ELR (cell line): ENCODE data around the gene MTA1.

Source experiments
- DNase-seq: peaks from one replicate; pipeline ENCODE4 v3.0.0-alpha.2; 2015; ENCODE audit warnings: low read depth

The MTA1 gene

DNA sequence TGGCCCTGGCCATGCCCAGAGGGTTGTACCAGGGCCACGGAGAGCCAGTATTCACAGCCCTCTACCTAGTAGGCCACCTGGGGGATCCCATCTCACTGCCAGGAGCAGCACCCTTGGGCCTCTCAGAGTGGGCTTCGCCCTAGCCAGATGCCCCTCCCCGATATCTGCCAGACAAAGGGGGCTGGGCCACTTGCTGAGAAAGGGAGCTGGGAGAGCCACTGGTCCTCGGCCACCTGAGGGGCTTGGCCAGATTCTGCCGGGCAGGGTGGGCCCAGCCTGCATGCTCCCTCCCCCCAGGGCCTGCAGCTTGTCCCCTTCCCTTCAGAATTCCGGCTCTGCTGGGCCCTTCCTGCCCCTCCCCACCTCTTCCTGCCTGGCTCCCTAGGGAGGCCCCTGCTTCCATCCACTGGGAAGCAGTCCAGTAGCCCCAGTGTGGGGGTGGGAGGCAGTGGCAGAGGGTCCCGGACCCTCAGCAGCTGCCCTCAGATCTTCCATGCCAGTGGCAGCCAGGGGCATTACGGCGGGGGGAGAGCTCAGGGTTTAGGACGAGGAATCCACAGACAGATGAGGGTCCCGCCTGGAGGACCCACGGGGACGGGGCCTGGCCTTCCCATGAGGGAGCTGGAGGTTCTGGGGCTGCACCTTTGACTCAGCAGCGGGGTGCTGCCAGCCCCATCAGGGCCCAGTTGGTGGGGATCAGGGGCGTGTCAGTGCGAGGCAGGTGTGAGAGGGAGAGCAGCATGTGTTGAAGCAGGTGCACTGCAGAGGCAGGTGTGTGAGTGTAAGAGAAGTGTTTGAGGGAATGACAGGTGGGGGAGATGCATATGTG lies 57.4 kb downstream of the MTA1 start:
- no peak for DNase-seq

DNA sequence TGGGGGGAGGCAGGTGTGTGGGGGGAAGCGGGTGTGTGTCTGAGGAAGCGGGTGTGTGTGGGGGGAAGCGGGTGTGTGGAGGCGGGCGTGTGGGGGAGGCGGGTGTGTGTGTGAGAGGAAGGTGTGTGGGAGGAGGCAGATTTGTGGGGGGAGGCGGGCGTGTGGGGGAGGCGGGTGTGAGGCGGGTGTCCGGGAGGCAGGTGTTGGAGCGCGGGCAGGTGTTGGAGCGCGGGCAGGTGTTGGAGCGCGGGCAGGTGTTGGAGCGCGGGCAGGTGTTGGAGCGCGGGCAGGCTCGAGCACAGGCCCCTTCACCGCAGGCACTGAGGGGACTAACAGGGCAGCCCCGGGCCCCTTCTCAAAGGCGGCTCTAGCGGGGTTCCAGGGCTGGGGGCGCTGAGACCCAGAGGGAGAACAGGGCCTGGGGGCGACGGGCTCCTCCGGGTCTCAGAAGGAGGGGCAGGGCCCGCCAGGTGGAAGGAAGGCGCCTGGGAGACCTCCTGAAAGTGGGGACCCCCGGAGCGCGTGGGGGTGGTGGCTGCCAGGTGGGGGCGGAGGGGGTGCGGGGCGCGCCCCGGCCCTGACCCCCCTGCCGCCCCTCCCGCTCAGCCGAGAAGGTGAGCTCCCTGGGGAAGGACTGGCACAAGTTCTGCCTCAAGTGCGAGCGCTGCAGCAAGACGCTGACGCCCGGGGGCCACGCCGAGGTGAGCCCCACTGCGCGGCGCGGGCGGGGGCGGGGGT lies 58.2 kb downstream of the MTA1 start:
- DNase-seq = no peak

DNA sequence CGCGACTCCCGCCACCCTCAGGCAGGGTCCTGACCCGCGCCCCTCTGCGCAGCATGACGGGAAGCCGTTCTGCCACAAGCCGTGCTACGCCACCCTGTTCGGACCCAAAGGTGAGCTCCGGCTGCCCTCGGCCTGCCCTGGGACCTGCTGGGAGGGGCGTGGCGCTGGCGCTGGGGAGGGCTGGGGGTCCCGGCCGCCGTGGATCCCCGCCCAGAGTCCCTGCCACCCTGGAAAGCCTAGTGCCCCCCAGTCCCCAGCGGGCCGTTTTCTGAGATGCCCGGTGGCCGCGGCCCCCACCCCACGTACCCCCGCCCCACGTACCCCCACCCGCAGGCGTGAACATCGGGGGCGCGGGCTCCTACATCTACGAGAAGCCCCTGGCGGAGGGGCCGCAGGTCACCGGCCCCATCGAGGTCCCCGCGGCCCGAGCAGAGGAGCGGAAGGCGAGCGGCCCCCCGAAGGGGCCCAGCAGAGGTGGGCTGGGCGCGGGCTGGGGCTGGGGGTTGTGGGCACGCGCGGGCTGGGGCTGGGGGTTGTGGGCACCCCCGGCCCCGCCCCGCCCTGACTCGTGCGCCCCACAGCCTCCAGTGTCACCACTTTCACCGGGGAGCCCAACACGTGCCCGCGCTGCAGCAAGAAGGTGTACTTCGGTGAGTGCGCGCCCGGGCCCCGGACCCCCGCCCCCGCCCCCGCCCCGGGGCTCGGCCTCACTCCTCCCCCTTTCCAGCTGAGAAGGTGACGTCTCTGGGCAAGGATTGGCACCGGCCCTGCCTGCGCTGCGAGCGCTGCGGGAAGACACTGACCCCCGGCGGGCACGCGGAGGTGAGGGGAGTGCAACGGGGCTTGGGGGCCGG lies 59.0 kb downstream of the MTA1 start:
- DNase-seq = no peak

DNA sequence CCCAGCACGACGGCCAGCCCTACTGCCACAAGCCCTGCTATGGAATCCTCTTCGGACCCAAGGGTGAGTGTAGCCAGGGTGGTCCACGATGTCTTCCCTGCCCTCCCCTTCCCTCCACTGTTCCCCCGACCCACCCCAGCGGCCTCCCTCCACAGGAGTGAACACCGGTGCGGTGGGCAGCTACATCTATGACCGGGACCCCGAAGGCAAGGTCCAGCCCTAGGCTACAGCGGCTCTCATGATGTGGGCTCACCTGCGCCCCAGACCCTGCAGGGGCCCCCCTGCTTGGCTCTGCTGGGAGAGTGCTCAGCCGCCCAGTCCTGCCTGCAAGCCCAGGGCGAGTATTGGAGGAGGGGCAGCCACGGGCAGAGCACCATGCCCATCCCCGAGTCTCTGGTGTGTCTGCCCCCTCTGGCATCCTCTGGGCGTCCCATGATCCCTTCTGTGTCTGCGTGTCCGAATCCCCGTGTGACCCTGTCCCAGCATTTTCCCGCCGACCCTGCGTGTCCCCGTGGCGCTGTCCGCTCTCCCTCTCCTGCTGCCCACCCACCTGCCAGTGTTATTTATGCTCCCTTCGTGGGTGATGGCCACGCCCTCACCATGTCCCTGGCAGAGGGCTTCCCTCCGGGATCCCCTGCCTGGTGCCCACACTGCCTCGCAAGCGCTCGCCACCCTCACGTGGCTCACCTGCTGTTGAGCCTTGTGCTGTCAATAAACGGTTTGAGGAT lies 60.0 kb downstream of the MTA1 start:
- no peak for DNase-seq

DNA sequence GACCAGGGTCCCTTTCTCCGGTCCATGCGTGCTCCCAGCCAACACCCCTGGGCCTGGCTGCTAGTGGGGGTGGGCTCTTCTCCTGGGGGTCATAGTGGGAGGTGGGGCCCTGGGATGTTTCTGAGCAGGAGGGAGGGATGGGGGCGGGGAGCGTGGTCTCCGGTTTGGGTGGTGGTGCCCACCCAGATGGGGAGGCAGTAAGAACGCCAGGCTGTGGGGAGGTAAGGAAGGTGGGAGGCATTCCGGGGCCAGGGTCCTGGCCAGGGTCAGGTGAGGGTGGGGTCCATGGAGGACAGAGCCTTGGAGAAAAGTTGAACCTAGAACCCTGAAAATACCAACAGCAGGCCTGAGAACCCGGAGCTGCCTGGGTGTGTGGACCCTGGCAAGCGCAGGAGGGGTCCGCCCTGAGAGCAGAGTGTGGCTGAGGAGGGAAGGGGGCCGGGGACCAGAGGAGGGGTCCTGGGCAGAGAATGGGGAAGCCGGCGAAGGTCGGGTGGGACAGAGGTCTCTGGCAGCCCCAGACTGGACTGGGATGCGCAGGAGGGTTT lies 60.6 kb downstream of the MTA1 start:
- DNase-seq = no peak

DNA sequence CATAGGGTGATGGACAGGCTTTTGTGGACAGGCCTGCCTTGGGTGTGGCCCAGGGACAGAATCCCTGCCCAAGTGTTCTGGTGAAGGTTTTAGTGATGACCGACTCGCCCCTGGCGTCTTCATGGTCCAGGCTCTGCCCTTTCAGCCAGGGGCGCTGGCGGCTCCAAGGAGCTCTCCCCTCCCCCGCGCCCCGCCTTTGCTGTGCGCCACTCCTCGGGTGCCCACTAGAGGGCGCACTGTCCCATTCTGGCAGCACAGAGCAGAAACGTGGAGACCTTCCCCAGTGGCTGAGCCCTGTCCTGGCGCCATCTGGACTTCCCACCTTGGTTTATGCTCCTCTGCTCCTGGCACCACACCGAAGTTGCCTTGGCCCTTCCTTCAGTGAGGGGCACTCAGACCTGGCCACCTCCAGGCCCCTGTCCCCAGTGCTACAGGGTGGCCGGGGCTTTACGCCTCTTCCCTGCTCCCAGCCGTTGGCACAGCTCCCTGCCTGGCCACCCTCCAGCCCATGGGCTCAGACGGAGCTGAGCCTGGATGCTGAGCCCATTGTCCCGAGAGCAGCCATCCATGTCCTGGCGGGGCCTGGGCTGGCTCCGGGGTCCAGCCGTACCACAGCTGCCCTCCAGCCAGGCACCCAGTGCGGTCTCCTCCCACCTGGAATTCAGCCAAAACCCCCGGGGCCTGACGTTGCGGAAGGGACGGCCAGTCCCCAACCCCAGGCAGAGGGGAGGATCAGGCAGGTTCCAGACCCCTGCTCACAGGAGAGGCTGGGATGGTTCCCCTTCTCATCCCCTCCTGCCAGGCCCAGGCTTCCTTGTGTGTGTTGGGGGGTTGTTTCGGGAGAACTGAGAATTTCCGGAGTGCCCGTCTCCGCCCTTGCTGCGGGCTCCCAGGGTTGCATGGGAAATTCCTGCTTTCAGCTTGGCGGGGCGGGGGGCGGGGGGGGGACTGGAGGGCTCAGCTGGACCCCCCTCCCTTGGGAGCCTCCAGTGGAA lies 61.5 kb downstream of the MTA1 start:
- peak; percentile 89 for DNase-seq

DNA sequence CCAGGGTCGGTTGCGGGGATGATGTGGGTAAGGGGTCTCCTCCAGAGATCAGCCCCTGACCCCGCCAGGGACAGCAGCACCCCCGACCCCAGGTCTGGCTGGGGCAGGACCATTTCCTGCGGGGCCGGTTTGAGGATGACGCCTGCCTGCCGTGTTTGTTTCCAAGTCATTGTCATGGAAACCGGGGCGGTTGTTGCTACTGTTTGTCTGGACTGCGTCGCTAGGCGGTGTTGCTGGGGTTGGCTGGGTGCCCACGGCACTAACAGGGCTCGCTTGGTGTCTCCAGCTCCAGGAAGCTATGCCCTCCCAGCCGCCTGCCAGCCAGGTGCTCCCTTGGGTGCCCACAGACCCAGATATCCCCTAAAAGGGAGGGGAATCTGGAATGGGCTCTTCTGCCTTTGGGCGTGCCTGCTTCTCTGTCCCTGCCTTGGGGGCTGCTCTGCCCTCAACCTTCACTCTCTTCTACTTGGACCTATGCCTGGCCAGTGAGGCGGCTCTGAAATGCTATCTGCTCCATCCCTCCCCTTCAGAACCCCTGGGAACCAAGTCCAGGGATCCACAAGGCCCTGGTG lies 62.3 kb downstream of the MTA1 start:
- DNase-seq = peak; percentile 99

DNA sequence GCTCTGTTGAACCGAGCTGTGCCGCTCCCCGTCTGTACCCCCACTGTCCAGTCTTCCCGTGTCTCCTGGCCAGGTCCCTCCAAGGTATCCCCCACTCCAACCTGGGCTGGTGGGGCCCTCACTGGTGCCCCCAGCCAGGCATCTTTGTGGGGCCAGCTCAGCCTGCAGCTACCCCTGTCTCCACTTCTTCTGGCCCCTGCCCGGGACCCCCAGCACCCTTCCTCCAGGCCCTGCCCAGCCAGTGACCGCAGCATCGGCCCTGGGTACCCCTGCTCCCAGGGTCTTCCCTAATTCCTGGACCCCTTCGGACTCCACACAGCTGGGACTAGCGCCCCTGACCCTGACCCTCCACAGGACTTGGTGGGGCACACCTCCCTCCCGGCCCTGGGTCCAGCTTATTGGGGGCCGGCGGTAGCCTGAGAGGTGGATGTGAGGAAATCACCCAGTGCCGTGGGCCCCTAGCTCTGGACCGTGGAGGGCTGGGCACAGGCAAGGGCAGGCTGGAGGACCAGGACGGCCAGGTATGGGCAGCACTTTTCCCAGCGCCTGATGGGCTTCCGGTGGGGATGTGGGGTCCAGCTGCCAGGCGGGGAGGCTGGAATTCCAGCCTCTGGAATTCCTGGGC lies 63.0 kb downstream of the MTA1 start:
- no peak for DNase-seq

DNA sequence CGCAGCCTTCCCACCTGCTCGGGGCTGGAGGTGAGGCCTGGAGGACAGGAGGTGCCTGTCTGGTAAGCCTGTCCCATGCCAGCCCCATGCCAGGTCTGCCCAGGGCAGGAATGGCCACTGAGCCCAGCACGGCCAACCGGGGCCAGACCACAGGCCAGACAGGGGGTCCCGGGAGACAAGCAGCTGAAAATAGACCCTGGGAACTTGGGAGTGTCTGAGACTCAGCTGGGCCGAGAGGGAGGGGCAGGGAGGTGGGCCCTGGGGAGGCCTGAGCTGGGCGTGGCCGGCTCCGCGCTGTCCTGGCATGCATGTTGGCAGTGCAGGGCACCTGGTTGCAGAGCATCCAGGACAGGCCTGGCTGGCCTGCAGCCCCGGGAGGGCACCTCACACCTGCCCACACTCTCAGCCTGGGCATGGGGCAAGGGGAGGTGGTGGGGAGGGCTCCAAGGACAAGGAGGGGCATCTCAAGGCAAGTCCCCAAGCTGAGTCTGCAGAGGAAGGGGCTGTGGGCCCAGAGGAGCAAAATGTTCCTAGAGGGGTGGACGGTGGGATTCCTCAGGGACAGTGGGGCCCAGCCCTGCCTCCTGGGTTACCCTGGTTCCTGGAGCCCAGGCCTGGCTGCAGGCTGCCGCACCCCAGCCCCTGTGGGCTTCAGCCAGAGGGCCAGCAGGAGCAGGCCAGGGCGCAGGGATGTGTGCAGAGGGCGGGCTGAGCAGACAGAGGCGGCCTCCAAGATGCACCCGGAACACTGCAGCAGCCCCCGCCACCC lies 63.9 kb downstream of the MTA1 start:
- no peak for DNase-seq

DNA sequence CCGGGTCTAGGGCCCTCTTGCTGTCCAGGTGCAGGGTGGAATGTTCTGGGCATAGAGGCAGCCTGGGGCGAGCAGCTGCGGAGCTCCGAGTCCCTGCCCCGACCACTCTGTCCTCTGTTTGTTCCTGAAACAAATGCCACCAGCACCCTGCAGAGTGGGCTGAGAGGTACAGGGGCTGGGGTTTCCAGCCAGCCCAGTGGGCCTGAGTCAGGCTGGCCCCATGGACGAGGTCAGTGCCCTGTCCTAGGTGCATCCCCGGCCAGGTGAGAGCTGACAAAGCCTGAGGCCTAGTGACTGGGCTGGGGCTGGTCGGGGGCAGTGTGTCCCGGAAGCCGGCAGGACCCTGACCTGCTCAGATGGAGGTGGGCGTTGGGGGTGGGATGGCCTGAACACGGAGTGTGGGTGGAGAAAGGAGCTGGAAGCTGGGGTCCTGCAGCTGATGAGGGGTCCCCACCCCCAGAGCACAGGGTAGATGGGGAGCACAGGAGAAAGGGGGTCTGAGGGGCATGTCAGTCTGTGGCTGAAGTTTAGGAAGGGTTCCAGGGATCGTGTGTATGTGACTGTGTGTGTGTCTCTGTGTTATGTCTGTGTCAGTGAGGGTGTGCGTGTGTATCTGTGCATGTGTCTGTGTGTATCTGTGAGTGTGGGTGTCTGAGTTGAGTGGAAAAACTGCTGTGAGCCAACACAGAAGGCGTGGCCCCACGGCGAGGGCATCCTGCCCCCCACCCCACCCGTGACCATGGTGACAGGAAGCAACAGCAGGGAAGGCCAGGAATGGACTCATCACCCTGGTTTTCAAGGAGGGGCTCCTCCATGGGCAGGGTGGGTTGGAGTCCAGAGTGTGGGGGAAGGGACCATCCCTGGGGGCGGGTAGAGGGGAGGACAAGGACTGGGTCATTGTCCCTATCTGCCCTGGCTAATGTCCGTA lies 64.7 kb downstream of the MTA1 start:
- peak; percentile 24 for DNase-seq

DNA sequence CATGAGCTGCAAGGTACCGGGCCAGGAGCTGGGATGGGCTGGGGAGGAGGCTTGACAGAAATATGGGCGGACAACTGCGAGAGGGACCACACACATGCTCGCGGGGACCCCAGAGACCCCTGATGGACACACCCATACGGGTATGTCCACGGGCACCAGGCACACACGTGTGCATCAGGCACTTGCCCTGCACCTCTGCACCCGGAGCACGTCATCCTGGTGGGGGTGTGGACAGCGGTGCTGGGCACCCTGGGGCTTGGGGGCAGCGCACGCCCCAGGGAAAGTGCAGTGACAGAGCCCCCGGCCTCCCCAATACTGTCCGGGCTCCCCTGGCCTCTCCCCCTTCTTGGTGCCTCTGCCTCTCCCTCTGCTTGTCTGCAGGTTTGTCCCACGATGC lies 65.4 kb downstream of the MTA1 start:
- no peak for DNase-seq

DNA sequence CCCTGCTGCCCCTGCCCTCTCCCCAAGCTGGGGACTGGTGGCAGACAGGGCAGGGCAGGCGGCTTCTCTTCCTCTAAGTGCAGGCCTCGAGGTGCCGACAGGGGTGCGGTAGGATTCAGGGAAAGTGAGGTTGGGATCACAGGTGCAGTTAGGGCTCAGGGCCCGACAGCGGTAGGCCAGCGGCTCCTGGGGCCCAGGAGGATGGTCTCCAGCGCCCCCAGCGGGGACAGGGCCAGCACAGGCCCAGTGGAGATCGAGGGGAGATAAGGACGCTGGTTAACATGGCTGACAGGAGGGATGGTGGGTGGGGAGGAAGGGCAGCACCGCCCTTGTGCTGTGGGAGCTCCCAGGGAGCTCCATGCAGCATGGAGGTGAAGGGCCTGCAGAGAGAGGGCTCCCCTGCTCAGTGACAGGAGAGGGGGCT lies 66.1 kb downstream of the MTA1 start:
- peak; percentile 46 for DNase-seq

DNA sequence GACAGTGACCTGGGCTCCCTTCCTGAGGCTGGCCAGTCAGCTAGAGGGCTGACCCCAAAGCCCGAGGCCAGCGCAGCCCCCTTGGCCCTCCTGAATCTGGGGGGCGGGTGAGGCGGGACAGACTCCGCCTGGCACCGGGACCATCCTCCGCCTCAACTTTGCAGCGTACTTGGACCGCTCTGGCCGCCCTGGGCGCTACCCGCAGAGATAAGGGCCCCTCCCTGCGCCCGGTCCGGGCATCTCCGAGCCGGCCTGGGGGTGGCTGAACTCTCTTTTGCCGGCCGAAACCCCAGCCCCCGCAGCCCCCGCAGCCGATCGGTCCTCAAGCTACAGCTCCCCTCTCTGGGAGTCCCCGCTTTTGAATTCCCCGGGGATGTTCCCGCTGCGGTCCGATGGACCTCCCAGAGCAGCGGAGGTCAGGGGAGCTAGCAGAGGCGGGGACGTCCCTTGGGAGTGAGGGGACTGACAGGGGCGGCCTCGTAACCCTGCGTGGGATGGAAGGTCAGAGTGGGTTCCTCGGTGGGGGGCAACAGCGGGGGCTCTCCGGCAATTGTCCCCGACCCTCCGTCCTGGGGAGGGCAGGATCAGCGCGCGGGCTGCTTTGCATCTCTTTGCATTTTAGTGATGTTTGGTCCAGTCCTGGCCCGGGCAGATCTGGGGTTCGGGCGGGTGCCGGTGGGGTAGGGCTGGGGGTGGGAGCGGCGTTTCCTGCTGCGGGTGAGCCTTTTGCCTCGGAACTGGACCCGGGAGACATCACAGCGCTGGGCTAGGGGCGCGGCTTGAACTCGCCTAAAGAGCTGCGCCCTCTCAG lies 66.7 kb downstream of the MTA1 start, which contains the start of gene CRIP1:
CRIP1 (plus strand) TSS at position 724 of the 811 bp plus-strand sequence. CDS start 374 bp downstream, outside the sequence.
- DNase-seq = no peak

DNA sequence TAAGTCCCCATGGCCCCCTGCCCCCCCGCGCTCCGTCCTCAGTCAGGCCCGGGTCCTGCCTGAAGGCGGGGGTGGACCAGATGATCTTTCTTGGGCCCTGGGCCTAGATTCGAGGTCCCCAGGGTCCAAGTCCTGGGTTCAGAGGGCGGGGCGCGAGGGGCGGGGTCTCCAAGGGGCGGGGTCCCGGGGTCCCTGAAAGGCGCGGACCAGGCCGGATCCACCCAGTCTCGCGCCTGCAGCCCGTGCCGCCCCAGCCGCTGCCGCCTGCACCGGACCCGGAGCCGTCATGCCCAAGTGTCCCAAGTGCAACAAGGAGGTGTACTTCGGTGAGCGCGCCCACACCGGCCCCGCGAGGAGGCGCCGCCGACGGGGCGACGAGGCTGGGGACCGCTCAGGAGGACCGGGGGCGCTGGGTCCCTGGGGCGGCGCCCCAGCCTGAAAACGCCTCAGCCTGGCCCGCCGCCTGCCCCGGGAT lies 67.4 kb downstream of the MTA1 start:
- no peak for DNase-seq

DNA sequence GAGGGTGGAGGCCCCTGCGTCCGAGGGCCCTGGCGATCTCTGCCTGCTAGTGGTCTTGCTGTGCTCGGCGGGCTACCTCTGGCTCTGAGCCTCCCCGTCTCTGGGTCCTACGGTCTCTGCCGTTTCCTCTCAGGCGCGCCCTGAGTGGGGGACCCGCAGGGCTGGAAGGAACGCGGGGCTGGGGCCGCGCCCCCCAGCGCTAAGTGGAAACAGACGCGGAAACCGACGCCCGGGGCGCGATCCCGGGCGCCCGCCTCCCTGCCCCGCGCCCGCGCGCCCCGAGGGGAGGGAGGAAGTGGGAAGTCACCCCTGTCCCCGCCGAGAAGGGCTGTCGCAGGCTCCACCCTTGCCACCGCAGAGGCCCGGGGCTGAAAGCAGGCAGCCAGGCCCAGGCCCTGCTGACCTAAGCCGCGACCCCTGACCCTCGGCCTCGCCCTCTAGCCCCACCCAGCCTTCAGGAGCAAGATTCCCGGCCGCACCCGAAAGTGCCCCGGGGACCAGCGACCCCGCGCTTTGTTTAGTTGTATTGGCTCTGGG lies 67.9 kb downstream of the MTA1 start:
- DNase-seq = peak; percentile 28
